B cell (primary cell): ENCODE results near the gene NACAD. TPM values are rescaled to one million over a fixed set of nuclear protein-coding genes. Genes with fewer than 3 reads are reported as not detected.

Source experiments
- ATAC-seq: fragments of 200-7000 bp; cut with Tn5 transposase; one replicate; pipeline ENCODE4 v1.10.0; 2021; ENCODE audit warnings: low read depth, mild to moderate bottlenecking, moderate number of reproducible peaks, moderate library complexity
- CTCF ChIA-PET: fragments of 350-600 bp; sonication (Branson Sonifier 250); formaldehyde crosslinking; loops from one replicate; lab custom pipeline; 2021; ENCODE audit warnings: antibody characterized with exemption, inconsistent platforms; lab: Charles Lee
- POLR2A ChIA-PET: fragments of 350-600 bp; sonication (Branson Sonifier 250); formaldehyde crosslinking; loops from one replicate; lab custom pipeline; 2021; ENCODE audit warnings: antibody characterized with exemption; lab: Charles Lee
- DNase-seq: peaks from one replicate; pipeline ENCODE4 v3.0.0; 2013
- H2AFZ ChIP-seq: 2 replicates; pipeline ENCODE4 v1.6.1; 2012; ENCODE audit warnings: mild to moderate bottlenecking, low read depth, low read length; ENCODE audit not compliant: insufficient read depth, poor library complexity, severe bottlenecking
- H3K27ac ChIP-seq, 2 donors: 1 replicate in 1 of 2; 2 replicates in 1 of 2; pipeline ENCODE4 v1.5.1; 2012 to 2013; ENCODE audit warnings: low read length in 2 of 2, mild to moderate bottlenecking in 2 of 2, moderate library complexity in 1 of 2
- H3K27me3 ChIP-seq, 4 experiments: fragments of 200-600 bp in 1 of 4; sonication (generic) in 1 of 4; replicated peaks in 1 of 4; 1 replicate in 2 of 4; 2 replicates in 2 of 4; pipeline versions ENCODE4 v1.6.1 to v1.7.0; 2013 to 2016; ENCODE audit warnings: low read length in 3 of 4, mild to moderate bottlenecking in 2 of 4, mixed read lengths in 1 of 4, moderate library complexity in 1 of 4; ENCODE audit not compliant: insufficient read depth in 4 of 4, control insufficient read depth in 3 of 4; ENCODE audit errors: control extremely low read depth in 1 of 4
- H3K36me3 ChIP-seq, 2 experiments: replicated peaks in 1 of 2; 1 replicate in 1 of 2; 2 replicates in 1 of 2; pipeline versions ENCODE4 v1.6.1 to v1.7.1; 2013; ENCODE audit warnings: low read length in 1 of 2; ENCODE audit not compliant: insufficient read depth in 2 of 2, control insufficient read depth in 1 of 2; ENCODE audit errors: control extremely low read depth in 1 of 2, extremely low read depth in 1 of 2
- H3K4me1 ChIP-seq, 2 donors: fragments of 200-600 bp in 1 of 2; sonication (generic) in 1 of 2; 1 replicate in 1 of 2; 2 replicates in 1 of 2; pipeline versions ENCODE4 v1.5.1 to v1.6.1; 2013 to 2017; ENCODE audit warnings: low read length in 2 of 2; ENCODE audit not compliant: control insufficient read depth in 2 of 2, insufficient read depth in 2 of 2
- H3K4me2 ChIP-seq: replicated peaks from 2 replicates; pipeline ENCODE3; 2012; ENCODE audit warnings: mild to moderate bottlenecking, low read depth, low read length; ENCODE audit not compliant: poor library complexity, severe bottlenecking
- H3K4me3 ChIP-seq, 5 experiments: fragments of 200-600 bp in 1 of 5; sonication (generic) in 1 of 5; 1 replicate in 3 of 5; 2 replicates in 2 of 5; pipeline versions ENCODE4 v1.5.1 to v1.7.0; 2011 to 2016; ENCODE audit warnings: low read length in 4 of 5, mild to moderate bottlenecking in 4 of 5, low read depth in 2 of 5, control low read depth in 1 of 5, moderate library complexity in 1 of 5; ENCODE audit not compliant: insufficient read depth in 1 of 5; ENCODE audit errors: control extremely low read depth in 1 of 5, extremely low read depth in 1 of 5
- H3K79me2 ChIP-seq: fragments of 200-600 bp; sonication (generic); one replicate; pipeline ENCODE4 v1.6.0; 2016; ENCODE audit warnings: low read length; ENCODE audit not compliant: control insufficient read depth, insufficient read depth
- H3K9ac ChIP-seq: fragments of 200-600 bp; sonication (generic); 2 replicates; pipeline ENCODE4 v1.6.1; 2017; ENCODE audit warnings: mild to moderate bottlenecking, low read length, moderate library complexity
- H3K9me3 ChIP-seq, 3 donors: one replicate each; pipeline versions ENCODE4 v1.6.1 to v1.7.1; 2013; ENCODE audit warnings: low read length in 2 of 3; ENCODE audit not compliant: control insufficient read depth in 2 of 3, insufficient read depth in 1 of 3; ENCODE audit errors: control extremely low read depth in 1 of 3
- H4K20me1 ChIP-seq: 2 replicates; pipeline ENCODE4 v1.6.0; 2012; ENCODE audit warnings: mild to moderate bottlenecking, low read length; ENCODE audit not compliant: insufficient read depth, control insufficient read depth, poor library complexity, severe bottlenecking
- H3K27ac Mint-ChIP-seq: one replicate; pipeline ENCODE4 v1.8.0; 2021; ENCODE audit warnings: mixed read lengths
- H3K27me3 Mint-ChIP-seq: one replicate; pipeline ENCODE4 v1.8.0; 2021; ENCODE audit warnings: mixed read lengths
- H3K4me1 Mint-ChIP-seq: one replicate; pipeline ENCODE4 v1.8.0; 2021; ENCODE audit warnings: mixed read lengths
- H3K4me3 Mint-ChIP-seq: one replicate; pipeline ENCODE4 v1.8.0; 2021; ENCODE audit warnings: mixed read lengths
- H3K9me3 Mint-ChIP-seq: one replicate; pipeline ENCODE4 v1.8.0; 2022; ENCODE audit warnings: mixed read lengths; ENCODE audit not compliant: insufficient read depth
- EZH2 ChIP-seq: IDR thresholded peaks from 2 replicates; pipeline ENCODE4 v1.6.1; 2012; ENCODE audit warnings: borderline replicate concordance, low read depth, mild to moderate bottlenecking, moderate library complexity, low read length; ENCODE audit not compliant: insufficient read depth, poor library complexity, severe bottlenecking
- WGBS: methylation state at CpG from one replicate; pipeline ENCODE4 v1.1.5; 2013; ENCODE audit warnings: missing lambda C conversion rate; ENCODE audit not compliant: insufficient coverage; 5-methylcytosine and 5-hydroxymethylcytosine counted together
- intact Hi-C: fragments of 100-400 bp; cut with micrococcal nuclease; formaldehyde crosslinking; loops from one replicate; pipeline ENCODE4 v1.10.0; 2022
- polyA plus RNA-seq: library from polyadenylated mRNA; depleted of rRNA; stranded (reverse); fragments of >200 nt; gene quantifications from 2 replicates; pipeline ENCODE4 v1.2.3, GENCODE V29; 2012
- total RNA-seq, 2 donors: library from RNA; stranded (reverse); fragments of 120-200 nt in 1 of 2; gene quantifications; 1 replicate in 1 of 2; 2 replicates in 1 of 2; pipeline versions ENCODE4 v1.2.3 to v1.2.4, GENCODE V29; 2013 to 2022
- TF ChIP-seq, protein P1 (sequence below): fragments of 200-600 bp; IDR thresholded peaks from one replicate; pipeline ENCODE4 v1.8.0; 2022; ENCODE audit warnings: antibody characterized with exemption, mild to moderate bottlenecking

The NACAD gene
- total and polyA plus RNA-seq, 2 donors (not counting 1 experiment from before 2014, with no cell fraction given), result 0.04 to 0.49 TPM

DNA sequence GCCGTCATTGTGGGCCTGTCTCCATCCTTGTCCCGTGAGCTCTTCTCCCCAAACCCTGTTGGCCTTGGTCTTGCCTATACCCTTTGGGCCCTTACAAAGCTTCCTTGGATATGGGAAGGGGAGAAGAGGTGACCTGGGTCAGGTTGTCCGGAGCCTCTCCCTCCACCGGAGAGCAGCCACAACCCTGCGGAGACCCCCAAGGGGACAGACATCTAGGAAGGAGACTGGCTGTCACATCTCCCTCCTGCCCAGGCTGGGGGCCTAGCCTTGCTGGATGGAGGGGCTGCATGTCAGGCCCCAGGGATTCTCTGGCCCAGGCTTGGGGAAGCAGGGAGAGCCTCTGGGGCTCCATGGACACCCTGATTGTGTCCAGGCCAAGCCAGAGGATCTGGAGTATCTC is 11.8 kb downstream of the NACAD start:
- H3K36me3 ChIP-seq, result peaks cover 0 to 51% of the 10 kb centered on the region in 2 experiments
- peak overlapping the region; percentile 10 for H3K27ac Mint-ChIP-seq
- no peak overlapping the region for H3K4me3 ChIP-seq
- peaks cover 4% of the 10 kb centered on the region for H3K79me2 ChIP-seq
- H3K27ac ChIP-seq, result no peak overlapping the region
- H3K9me3 Mint-ChIP-seq, result no peaks in the 10 kb centered on the region
- H3K4me1 ChIP-seq, result no peaks in the 10 kb centered on the region
- no peak overlapping the region for H3K4me2 ChIP-seq
- intact Hi-C loops, result no loop called here
- no peaks in the 10 kb centered on the region for H3K27me3 Mint-ChIP-seq
- POLR2A ChIA-PET, result no interaction called here
- no peaks in the 10 kb centered on the region for H3K9me3 ChIP-seq
- CTCF ChIA-PET, result no interaction called here
- H3K27me3 ChIP-seq, result no peaks in the 10 kb centered on the region
- H3K4me1 Mint-ChIP-seq, result no peaks in the 10 kb centered on the region
- TF ChIP-seq EZH2, result no peak
- TF ChIP-seq, protein P1, sequence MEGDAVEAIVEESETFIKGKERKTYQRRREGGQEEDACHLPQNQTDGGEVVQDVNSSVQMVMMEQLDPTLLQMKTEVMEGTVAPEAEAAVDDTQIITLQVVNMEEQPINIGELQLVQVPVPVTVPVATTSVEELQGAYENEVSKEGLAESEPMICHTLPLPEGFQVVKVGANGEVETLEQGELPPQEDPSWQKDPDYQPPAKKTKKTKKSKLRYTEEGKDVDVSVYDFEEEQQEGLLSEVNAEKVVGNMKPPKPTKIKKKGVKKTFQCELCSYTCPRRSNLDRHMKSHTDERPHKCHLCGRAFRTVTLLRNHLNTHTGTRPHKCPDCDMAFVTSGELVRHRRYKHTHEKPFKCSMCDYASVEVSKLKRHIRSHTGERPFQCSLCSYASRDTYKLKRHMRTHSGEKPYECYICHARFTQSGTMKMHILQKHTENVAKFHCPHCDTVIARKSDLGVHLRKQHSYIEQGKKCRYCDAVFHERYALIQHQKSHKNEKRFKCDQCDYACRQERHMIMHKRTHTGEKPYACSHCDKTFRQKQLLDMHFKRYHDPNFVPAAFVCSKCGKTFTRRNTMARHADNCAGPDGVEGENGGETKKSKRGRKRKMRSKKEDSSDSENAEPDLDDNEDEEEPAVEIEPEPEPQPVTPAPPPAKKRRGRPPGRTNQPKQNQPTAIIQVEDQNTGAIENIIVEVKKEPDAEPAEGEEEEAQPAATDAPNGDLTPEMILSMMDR, result no peak
- ATAC-seq (no peak), DNase-seq (no peak)
- H2AFZ ChIP-seq, result no peak overlapping the region
- H3K4me3 Mint-ChIP-seq, result no peak overlapping the region
- H3K9ac ChIP-seq, result no peak overlapping the region
- H4K20me1 ChIP-seq, result peaks cover 64% of the 10 kb centered on the region
- 100% methylated on average over 4 of the region's 5 CpGs for WGBS

DNA sequence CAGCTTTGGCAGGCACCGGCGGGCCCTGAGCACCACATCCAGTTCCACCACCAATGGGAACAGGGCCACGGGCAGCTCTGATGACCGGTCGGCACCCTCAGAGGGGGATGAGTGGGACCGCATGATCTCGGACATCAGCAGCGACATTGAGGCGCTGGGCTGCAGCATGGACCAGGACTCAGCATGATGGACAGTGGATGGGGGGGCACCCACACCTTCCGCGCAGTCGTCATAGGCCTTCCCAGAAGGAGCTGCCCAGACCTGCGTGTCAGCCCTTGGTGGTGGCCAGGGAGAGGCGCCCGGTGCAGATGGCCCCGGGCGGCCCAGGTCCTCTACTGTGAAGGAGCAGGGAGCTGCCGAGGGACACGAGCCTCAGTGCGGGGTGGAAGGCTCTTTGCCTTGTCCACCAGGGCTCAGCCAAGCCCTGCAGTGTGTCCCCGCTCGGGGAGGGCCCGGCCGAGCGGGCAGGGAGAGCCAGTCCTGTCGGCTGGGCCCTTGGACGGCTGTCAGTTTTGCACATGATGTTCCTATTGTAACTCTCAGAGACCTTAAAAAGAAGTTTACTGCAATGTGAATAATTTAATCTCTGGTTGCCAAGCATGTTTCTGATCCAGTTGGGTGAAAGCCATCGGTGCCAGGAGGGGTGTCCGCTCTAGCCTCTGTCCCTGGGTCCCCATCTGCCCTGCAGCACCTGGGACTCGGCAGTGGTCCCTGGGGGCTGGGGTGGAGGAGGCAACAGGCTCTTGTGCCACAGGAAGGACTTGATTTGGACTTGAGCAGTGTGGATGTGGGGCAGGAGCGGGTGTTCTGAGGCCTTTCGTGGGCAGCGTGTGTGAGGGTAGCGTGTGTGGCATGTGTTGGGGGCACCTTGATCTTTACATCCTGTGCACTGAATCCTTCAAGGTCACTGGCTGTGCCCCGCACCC is 12.6 kb downstream of the NACAD start:
- no peak overlapping the region for H3K4me3 Mint-ChIP-seq
- DNase-seq, result no peak
- Histone ChIP-seq H3K27ac (no peak overlapping the region), H3K4me2 (no peak overlapping the region), H3K4me3 (no peak overlapping the region), H3K9ac (no peak overlapping the region), H3K79me2 (peaks cover 7% of the 10 kb centered on the region), H4K20me1 (peaks cover 72% of the 10 kb centered on the region), H3K4me1 (no peaks in the 10 kb centered on the region), H3K9me3 (no peaks in the 10 kb centered on the region), H2AFZ (no peak overlapping the region), H3K36me3 (peaks cover 0 to 59% of the 10 kb centered on the region in 2 experiments), H3K27me3 (no peaks in the 10 kb centered on the region)
- H3K27ac Mint-ChIP-seq, result no peak overlapping the region
- CTCF ChIA-PET, result no interaction called here
- H3K27me3 Mint-ChIP-seq, result no peaks in the 10 kb centered on the region
- intact Hi-C loops, result no loop called here
- no peaks in the 10 kb centered on the region for H3K9me3 Mint-ChIP-seq
- 96% methylated on average over 28 of the region's 35 CpGs for WGBS
- no peaks in the 10 kb centered on the region for H3K4me1 Mint-ChIP-seq
- no peak for ATAC-seq
- TF ChIP-seq, protein P1, result no peak
- no peak for TF ChIP-seq EZH2
- POLR2A ChIA-PET, result no interaction called here
